Renal cortex interstitium (tissue), 11 donors: Measurements from ENCODE around the gene MYBPC1. TPM values are rescaled to one million over a fixed set of nuclear protein-coding genes. Genes with fewer than 3 reads are reported as not detected.
"Not testable (repeated sequence)": the region's sequence is repeated elsewhere in the genome, so short reads cannot be mapped to it uniquely, and the experiment has no call there.

Experiments
- DNase-seq, 11 donors: peaks; one replicate each; pipeline ENCODE4 v3.0.0-alpha.2; 2013; ENCODE audit warnings: low read depth in 9 of 11, low spot score in 4 of 11; ENCODE audit errors: extremely low read depth in 1 of 11
- polyA plus RNA-seq, 3 donors: library from polyadenylated mRNA; unstranded; fragments of 120-200 nt; gene quantifications; one replicate each; pipeline ENCODE4 v1.2.1, GENCODE V29; 2013; ENCODE audit not compliant: insufficient read length in 3 of 3

Gene MYBPC1
- polyA plus RNA-seq, 3 donors = 0.08 to 1.0 TPM; not detected in 1

DNA sequence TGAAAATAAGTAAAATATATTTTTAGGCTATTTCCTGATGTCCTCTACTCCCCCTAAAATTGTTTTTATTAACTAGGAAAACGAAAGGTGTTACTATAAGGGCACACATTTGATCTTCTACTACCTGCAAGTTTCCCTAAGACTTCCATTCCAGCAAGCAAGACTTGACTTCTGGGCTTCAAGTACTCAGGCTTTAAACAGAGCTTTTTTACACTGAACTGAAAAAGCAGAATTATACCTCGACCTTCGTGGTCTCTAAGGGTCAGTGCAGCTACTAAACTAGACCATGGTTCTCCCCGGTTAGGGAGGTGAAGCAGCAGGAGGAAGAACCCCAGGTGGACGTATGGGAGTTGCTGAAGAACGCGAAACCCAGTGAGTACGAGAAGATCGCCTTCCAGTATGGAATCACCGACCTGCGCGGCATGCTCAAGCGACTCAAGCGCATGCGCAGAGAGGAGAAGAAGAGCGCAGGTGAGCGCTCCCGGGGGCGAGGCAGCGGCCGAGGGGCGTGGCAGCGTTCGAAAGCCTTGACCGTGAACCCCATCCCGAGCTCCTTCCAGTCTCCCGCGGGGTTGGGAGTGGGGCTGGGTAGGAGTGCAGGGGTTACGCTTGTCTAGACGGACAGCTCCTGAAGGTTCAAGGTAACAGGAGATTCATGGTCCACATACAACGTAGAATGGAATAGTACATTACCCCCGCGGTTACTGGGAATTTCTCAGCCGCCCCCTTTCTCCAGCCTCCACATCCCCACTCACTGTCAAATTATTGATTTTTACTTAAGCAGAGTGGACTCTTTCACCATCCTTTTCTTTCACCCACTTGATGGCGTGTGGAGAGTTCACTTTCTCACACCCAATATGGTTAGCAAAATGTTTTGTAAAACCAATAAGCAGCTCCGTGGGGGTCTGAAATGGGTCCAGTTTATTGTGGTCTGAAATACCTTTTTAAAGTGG is 47.6 kb downstream of the MYBPC1 start:
- peak in 9 of 11 donors; percentile 6 to 30 (median 18) for DNase-seq

DNA sequence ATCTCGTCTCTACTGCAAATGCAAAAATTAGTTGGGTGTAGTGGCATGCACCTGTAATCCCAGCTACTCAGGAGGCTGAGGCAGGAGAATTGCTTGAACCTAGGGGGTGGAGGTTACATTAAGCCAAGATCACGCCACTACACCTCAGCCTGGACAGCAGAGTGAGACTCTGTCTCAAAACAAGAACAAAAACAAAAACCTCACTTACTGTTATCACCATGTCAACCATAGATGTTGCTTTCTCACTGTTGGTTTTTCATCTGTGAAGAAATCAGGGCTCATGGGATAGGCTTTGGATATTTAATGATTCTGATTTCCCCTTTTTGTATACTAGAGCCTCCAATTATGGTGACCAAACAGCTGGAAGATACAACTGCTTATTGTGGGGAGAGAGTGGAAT is 52.9 kb downstream of the MYBPC1 start:
- no peak for DNase-seq

DNA sequence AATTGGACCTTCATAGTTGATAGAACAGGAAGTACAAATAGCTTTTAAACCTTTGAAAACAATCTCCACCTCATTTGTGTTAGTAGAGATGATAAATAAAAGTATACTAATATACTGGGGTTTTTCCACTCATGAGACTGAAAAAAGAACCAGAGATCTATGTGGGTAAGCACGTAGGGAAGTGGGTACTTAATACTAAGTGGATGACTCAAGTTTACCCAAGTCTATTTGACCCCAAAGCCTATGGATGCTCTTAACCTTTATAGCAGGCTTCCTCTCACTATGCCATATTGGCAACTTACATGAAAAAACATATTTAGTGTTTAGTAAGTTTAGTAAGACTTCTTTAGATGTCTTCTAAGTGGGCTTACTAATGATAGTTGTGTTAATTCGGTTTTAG is 53.4 kb downstream of the MYBPC1 start:
- no peak for DNase-seq

- DNase-seq = no peak
These were observed 55.8 kb downstream of the MYBPC1 start for GRCh38 chr12:101650346-101651117.

DNA sequence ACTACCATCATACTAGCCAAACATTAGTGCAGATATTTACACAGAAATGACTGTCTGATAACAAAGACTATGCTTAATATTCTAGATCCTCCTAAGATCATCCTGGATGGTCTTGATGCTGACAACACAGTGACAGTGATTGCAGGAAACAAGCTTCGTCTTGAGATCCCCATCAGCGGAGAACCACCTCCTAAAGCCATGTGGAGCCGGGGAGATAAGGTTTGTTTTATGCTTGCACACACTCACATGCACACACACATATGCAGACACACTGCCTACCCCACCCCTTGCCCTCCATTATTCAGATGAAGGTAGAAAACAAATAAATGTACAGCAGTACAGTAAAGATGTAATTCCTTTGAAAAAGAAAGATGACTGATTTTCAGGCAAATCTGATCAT is 58.3 kb downstream of the MYBPC1 start:
- DNase-seq = no peak

- DNase-seq = no peak
These were observed 58.7 kb downstream of the MYBPC1 start for GRCh38 chr12:101653503-101653902.

GRCh38 chr12:101654442-101654841 is 59.7 kb downstream of the MYBPC1 start:
- DNase-seq = no peak

- DNase-seq = no peak
These were observed 60.6 kb downstream of the MYBPC1 start for GRCh38 chr12:101655393-101655792.

GRCh38 chr12:101660662-101661061 is 65.9 kb downstream of the MYBPC1 start:
- DNase-seq = not testable (repeated sequence)

DNA sequence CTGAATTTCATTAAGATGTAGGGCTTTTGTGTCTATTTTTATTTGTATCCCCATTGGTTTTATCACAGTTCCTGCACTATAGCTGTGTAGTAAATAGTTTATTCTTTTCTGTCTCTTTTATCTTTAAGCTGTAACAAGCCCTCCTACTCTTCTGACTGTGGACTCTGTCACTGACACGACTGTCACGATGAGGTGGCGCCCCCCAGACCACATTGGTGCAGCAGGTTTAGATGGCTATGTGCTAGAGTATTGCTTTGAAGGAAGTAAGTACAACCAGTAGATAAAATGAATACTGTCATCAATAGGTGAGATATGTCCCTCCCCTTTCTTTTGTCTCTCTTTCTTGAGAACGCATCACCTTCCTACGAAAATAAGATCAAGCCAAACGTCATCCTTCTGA is 68.5 kb downstream of the MYBPC1 start:
- DNase-seq = no peak

GRCh38 chr12:101664992-101665391 is 70.2 kb downstream of the MYBPC1 start:
- no peak for DNase-seq

GRCh38 chr12:101666052-101666728 is 71.4 kb downstream of the MYBPC1 start:
- no peak for DNase-seq

- DNase-seq = no peak
These were observed 72.8 kb downstream of the MYBPC1 start for GRCh38 chr12:101667591-101667990.

DNA sequence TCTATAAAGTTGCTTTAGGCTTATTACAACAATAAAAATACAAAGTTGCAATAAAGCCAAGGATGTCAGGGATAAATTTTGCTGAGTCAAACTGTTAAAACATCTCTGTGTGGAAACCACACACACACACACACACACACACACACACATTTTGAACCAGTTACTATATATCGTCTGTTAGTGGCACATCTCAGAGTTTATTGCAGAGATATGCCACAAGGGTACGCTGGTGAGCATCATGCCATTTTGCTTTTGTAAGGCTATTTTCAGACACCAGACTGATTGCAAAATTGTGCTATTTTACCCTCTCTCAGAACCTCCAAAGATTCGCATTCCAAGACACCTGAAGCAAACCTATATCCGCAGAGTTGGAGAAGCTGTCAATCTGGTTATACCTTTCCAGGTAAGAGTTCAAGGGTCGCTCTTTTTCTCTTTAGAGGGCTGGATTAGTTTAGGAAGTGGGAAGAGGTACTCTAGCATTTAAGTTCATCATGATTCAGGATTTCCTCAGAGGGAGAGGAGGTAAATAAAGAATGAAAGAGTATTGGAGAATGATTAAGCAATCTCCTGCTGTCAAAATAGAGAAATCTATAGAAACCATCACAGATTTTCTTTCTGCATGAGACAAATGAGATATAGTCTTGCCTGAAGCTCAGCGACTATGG is 75.4 kb downstream of the MYBPC1 start:
- DNase-seq = peak in 6 of 11 donors; percentile 3 to 16 (median 8)

DNA sequence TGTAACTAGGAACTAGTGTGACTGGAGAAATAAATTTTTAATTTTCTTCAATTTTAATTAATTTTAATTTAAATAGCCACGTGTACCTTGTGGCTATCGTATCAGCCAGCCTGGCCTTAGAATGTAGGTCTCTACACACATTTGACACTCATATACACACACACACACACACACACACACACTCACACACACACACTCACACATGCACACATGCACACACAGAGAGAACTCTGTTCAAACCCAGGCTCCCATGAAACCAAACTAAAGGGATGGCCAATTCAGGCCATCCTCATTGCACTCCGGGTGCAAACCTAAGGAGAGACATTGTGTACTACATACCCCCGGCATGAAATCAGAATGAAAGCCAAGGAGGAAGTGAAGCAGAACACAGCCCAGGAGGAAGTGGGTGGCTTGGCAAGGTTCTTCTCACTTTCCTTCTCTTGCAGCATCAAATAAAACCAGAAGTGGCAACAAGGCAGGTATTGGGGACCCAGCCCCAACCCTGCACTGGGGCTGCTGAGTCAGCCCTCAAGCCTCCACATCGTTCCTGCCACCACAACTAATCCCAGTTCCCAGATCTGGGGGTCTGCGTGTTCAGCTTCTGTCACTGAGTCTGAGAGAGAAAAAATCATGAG is 76.5 kb downstream of the MYBPC1 start:
- no peak for DNase-seq

GRCh38 chr12:101671833-101672232 is 77.1 kb downstream of the MYBPC1 start:
- DNase-seq = no peak

DNA sequence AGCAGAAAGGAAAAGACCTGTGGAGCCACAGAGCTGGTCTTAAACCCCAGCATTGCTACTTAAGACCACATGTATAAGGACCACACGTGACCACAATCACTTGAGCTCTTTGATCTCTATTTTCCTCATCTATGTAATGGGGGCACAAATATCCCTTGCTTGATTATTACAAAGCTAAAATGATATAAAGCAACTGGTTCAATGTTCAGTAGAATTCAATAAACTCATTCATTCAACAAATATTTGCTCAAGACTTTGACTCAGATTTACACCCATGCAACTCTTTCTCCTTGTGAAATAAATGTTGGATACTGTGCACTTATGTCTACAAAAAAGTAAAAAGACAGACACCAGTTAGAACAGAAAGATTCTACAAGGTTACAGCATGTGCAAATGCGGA is 80.8 kb downstream of the MYBPC1 start:
- DNase-seq = no peak

DNA sequence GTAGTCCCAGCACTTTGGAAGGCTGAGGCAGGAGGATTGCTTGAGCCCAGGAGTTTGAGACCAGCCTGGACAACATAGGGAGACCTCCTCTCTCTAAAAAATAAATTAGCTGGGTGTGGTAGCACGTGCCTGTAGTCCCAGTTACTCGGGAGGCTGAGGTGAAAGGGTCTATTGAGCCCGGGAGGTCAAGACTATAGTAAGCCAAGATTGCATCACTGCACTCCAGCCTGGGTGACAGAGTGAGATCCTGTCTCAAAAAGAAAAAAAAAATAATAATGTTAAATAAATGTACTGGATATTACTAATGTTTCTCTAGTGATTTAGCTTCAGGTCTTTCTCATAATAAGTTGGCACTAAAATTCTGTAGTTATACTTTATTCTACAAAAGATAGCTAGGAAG is 81.7 kb downstream of the MYBPC1 start:
- not testable (repeated sequence) for DNase-seq

- no peak for DNase-seq
These were observed 83.3 kb downstream of the MYBPC1 start for GRCh38 chr12:101678081-101678480.
